ENCODE measurements around the gene IGSF9. TPM values are rescaled to one million over a fixed set of nuclear protein-coding genes. Genes with fewer than 3 reads are reported as not detected.

The IGSF9 gene
- total RNA-seq, 2 experiments from 2014 or later: not detected

- Mint-ChIP-seq H3K36me3 (ENCODE audit: low read depth) (no peaks in the 10 kb centered on the region), H3K9me3 (no peaks in the 10 kb centered on the region), H3K4me3 (no peak overlapping the region), H3K4me1 (ENCODE audit: low read depth) (peaks cover 6% of the 10 kb centered on the region), H3K27ac (no peak overlapping the region), H3K27me3 (peaks cover 10% of the 10 kb centered on the region)
- TF ChIP-seq CTCF (IDR thresholded peaks at IDR 0.05): no peak
- ATAC-seq (ENCODE audit: poor library complexity) (no peak), DNase-seq (peak in 1 of 14 experiments; percentile 15)
- CTCF ChIA-PET: interaction anchor here (0.9 to 2.0 kb wide), 3 partner anchors 14 to 72 kb away, joined by 3 to 6 read pairs (median 3); no protein-coding TSS in a partner anchor
- POLR2A ChIA-PET: no interaction called here
- Histone ChIP-seq H3K9me3 (ENCODE audit: control insufficient read depth in 1 of 2, insufficient read depth in 1 of 2, low read length in 2 of 2) (no peaks in the 10 kb centered on the region), H3K27me3 (ENCODE audit: control insufficient read depth in 1 of 2, insufficient read depth in 2 of 2, low read length in 2 of 2) (no peaks in the 10 kb centered on the region), H3K4me3 (ENCODE audit: low read length) (no peak overlapping the region), H3K27ac (ENCODE audit: low read depth in 1 of 2, low read length in 2 of 2) (no peak overlapping the region), H3K4me1 (ENCODE audit: insufficient read depth, low read length) (peaks cover 21% of the 10 kb centered on the region), H3K36me3 (ENCODE audit: insufficient read depth, low read length) (no peaks in the 10 kb centered on the region)
- intact Hi-C loops (cut with DNase I, micrococcal nuclease): loop anchor here in 1 of 2 experiments (5.0 to 10.0 kb wide), 4 partner anchors 81 to 1459 kb away; partner anchors contain the start of gene KCNJ9
Observed at GRCh38 chr1:159935305-159935704, 10.1 kb downstream of the IGSF9 start.

GRCh38 chr1:159934136-159935039, 11.0 kb downstream of the IGSF9 start:
- no peaks in the 10 kb centered on the region for H3K27me3 ChIP-seq (ENCODE audit: control insufficient read depth in 1 of 2, insufficient read depth in 2 of 2, low read length in 2 of 2)
- H3K27ac ChIP-seq (ENCODE audit: low read depth in 1 of 2, low read length in 2 of 2): no peak overlapping the region
- TF ChIP-seq CTCF (IDR thresholded peaks at IDR 0.05): no peak
- H3K36me3 ChIP-seq (ENCODE audit: insufficient read depth, low read length): no peaks in the 10 kb centered on the region
- no peaks in the 10 kb centered on the region for H3K9me3 Mint-ChIP-seq
- ATAC-seq (ENCODE audit: poor library complexity): no peak
- H3K9me3 ChIP-seq (ENCODE audit: control insufficient read depth in 1 of 2, insufficient read depth in 1 of 2, low read length in 2 of 2): peaks cover 0 to 4% of the 10 kb centered on the region in 2 experiments
- POLR2A ChIA-PET: no interaction called here
- peaks cover 5% of the 10 kb centered on the region for H3K27me3 Mint-ChIP-seq
- CTCF ChIA-PET: interaction anchor here (2.0 kb wide), 1 partner anchor 73 kb away, joined by 6 read pairs; no protein-coding TSS in a partner anchor
- H3K4me3 Mint-ChIP-seq: no peak overlapping the region
- H3K4me1 Mint-ChIP-seq (ENCODE audit: low read depth): peaks cover 6% of the 10 kb centered on the region
- intact Hi-C loops (cut with DNase I, micrococcal nuclease): loop anchor here in 1 of 2 experiments (5.0 to 10.0 kb wide), 4 partner anchors 80 to 1460 kb away; partner anchors contain the start of gene KCNJ9
- no peaks in the 10 kb centered on the region for H3K36me3 Mint-ChIP-seq (ENCODE audit: low read depth)
- peaks cover 21% of the 10 kb centered on the region for H3K4me1 ChIP-seq (ENCODE audit: insufficient read depth, low read length)
- DNase-seq: peak in 1 of 14 experiments; percentile 9
- H3K4me3 ChIP-seq (ENCODE audit: low read length): no peak overlapping the region
- no peak overlapping the region for H3K27ac Mint-ChIP-seq

- no peak overlapping the region for H3K27ac ChIP-seq (ENCODE audit: low read depth in 1 of 2, low read length in 2 of 2)
- Mint-ChIP-seq H3K27me3 (no peaks in the 10 kb centered on the region), H3K9me3 (no peaks in the 10 kb centered on the region), H3K4me1 (ENCODE audit: low read depth) (peaks cover 6% of the 10 kb centered on the region), H3K27ac (no peak overlapping the region), H3K36me3 (ENCODE audit: low read depth) (no peaks in the 10 kb centered on the region), H3K4me3 (no peak overlapping the region)
- no peak for ATAC-seq (ENCODE audit: poor library complexity)
- H3K27me3 ChIP-seq (ENCODE audit: control insufficient read depth in 1 of 2, insufficient read depth in 2 of 2, low read length in 2 of 2): no peaks in the 10 kb centered on the region
- TF ChIP-seq CTCF (IDR thresholded peaks at IDR 0.05): no peak
- H3K9me3 ChIP-seq (ENCODE audit: control insufficient read depth in 1 of 2, insufficient read depth in 1 of 2, low read length in 2 of 2): peaks cover 0 to 4% of the 10 kb centered on the region in 2 experiments
- no peak overlapping the region for H3K4me3 ChIP-seq (ENCODE audit: low read length)
- POLR2A ChIA-PET: no interaction called here
- intact Hi-C loops (cut with DNase I, micrococcal nuclease): loop anchor here in 1 of 2 experiments (10.0 kb wide), 2 partner anchors 79 to 1461 kb away; no protein-coding TSS in a partner anchor
- H3K36me3 ChIP-seq (ENCODE audit: insufficient read depth, low read length): no peaks in the 10 kb centered on the region
- H3K4me1 ChIP-seq (ENCODE audit: insufficient read depth, low read length): peaks cover 21% of the 10 kb centered on the region
- no peak for DNase-seq
- CTCF ChIA-PET: no interaction called here
Observed at GRCh38 chr1:159933347-159933746, 12.1 kb downstream of the IGSF9 start.
